Measurements from ENCODE around the gene WDR7. TPM values are rescaled to one million over a fixed set of nuclear protein-coding genes. Genes with fewer than 3 reads are reported as not detected.

Gene WDR7
- total and polyA plus RNA-seq, 2 experiments from 2014 or later = 5.9 to 19.0 TPM

- DNase-seq (ENCODE audit: low spot score) = peak; percentile 56
- Histone ChIP-seq H3K9me3 (ENCODE audit: low read depth) (no peaks in the 10 kb centered on the region), H3K36me3 (replicated peaks; ENCODE audit: insufficient read depth, low read depth) (no peaks in the 10 kb centered on the region), H3K4me2 (no peak overlapping the region), H3K4me3 (no peak overlapping the region), H2AFZ (no peak overlapping the region), H3K9me2 (replicated peaks; ENCODE audit: insufficient read depth) (no peaks in the 10 kb centered on the region), H3K79me2 (no peaks in the 10 kb centered on the region), H3K27ac (no peak overlapping the region), H3K4me1 (ENCODE audit: insufficient read depth) (no peaks in the 10 kb centered on the region), H4K20me1 (ENCODE audit: insufficient read depth, poor library complexity, severe bottlenecking) (no peaks in the 10 kb centered on the region), H3K27me3 (no peaks in the 10 kb centered on the region)
- WGBS (ENCODE audit: low lambda C conversion rate, missing lambda C conversion rate) = 48% methylated on average over 2 of the region's 2 CpGs
- no peak for TF ChIP-seq EZH2phosphoT487 (IDR thresholded peaks at IDR 0.05; ENCODE audit: low read depth, severe bottlenecking, unreplicated experiment)
- peak; percentile 28 for TF ChIP-seq CTCF (IDR thresholded peaks at IDR 0.05; ENCODE audit: poor library complexity)
- TF ChIP-seq EZH2 (IDR thresholded peaks at IDR 0.05; ENCODE audit: borderline replicate concordance) = no peak
Measured at GRCh38 chr18:56709463-56709862, 58.3 kb downstream of the WDR7 start.

GRCh38 chr18:56711708-56712445 is 60.7 kb downstream of the WDR7 start:
- H4K20me1 ChIP-seq (ENCODE audit: insufficient read depth, poor library complexity, severe bottlenecking) = no peaks in the 10 kb centered on the region
- H2AFZ ChIP-seq = no peak overlapping the region
- no peak overlapping the region for H3K4me2 ChIP-seq
- WGBS (ENCODE audit: low lambda C conversion rate, missing lambda C conversion rate) = 72% methylated on average over 2 of the region's 2 CpGs
- no peaks in the 10 kb centered on the region for H3K36me3 ChIP-seq (replicated peaks; ENCODE audit: insufficient read depth, low read depth)
- no peak overlapping the region for H3K4me3 ChIP-seq
- no peaks in the 10 kb centered on the region for H3K4me1 ChIP-seq (ENCODE audit: insufficient read depth)
- TF ChIP-seq EZH2 (IDR thresholded peaks at IDR 0.05; ENCODE audit: borderline replicate concordance) = no peak
- TF ChIP-seq EZH2phosphoT487 (IDR thresholded peaks at IDR 0.05; ENCODE audit: low read depth, severe bottlenecking, unreplicated experiment) = no peak
- TF ChIP-seq CTCF (IDR thresholded peaks at IDR 0.05; ENCODE audit: poor library complexity) = no peak
- H3K27me3 ChIP-seq = no peaks in the 10 kb centered on the region
- H3K27ac ChIP-seq = no peak overlapping the region
- no peak for DNase-seq (ENCODE audit: low spot score)
- no peaks in the 10 kb centered on the region for H3K79me2 ChIP-seq
- no peaks in the 10 kb centered on the region for H3K9me3 ChIP-seq (ENCODE audit: low read depth)
- H3K9me2 ChIP-seq (replicated peaks; ENCODE audit: insufficient read depth) = no peaks in the 10 kb centered on the region

- Histone ChIP-seq H2AFZ (no peak overlapping the region), H3K4me2 (no peak overlapping the region), H3K9me2 (replicated peaks; ENCODE audit: insufficient read depth) (no peaks in the 10 kb centered on the region), H3K9me3 (ENCODE audit: low read depth) (no peaks in the 10 kb centered on the region), H3K79me2 (no peaks in the 10 kb centered on the region), H3K4me1 (ENCODE audit: insufficient read depth) (no peaks in the 10 kb centered on the region), H3K27me3 (no peaks in the 10 kb centered on the region), H3K4me3 (no peak overlapping the region), H3K27ac (no peak overlapping the region), H4K20me1 (ENCODE audit: insufficient read depth, poor library complexity, severe bottlenecking) (no peaks in the 10 kb centered on the region), H3K36me3 (replicated peaks; ENCODE audit: insufficient read depth, low read depth) (no peaks in the 10 kb centered on the region)
- 95% methylated on average over 3 of the region's 3 CpGs for WGBS (ENCODE audit: low lambda C conversion rate, missing lambda C conversion rate)
- TF ChIP-seq CTCF (IDR thresholded peaks at IDR 0.05; ENCODE audit: poor library complexity) (no peak), EZH2 (IDR thresholded peaks at IDR 0.05; ENCODE audit: borderline replicate concordance) (no peak), EZH2phosphoT487 (IDR thresholded peaks at IDR 0.05; ENCODE audit: low read depth, severe bottlenecking, unreplicated experiment) (no peak)
- DNase-seq (ENCODE audit: low spot score) = no peak
Measured at GRCh38 chr18:56712761-56713160, 61.6 kb downstream of the WDR7 start.
